Sigmoid colon (tissue), 7 donors: ENCODE measurements around the gene GRAMD4. TPM values are rescaled to one million over a fixed set of nuclear protein-coding genes. Genes with fewer than 3 reads are reported as not detected.

Source experiments
- DNase-seq: peaks from one replicate; pipeline ENCODE4 v3.0.0-alpha.2; 2019
- H3K27ac ChIP-seq, 4 donors: fragments of 200-600 bp; sonication (generic); one replicate each; pipeline ENCODE4 v1.5.1; 2016 to 2019; ENCODE audit warnings: mild to moderate bottlenecking in 1 of 4
- H3K27me3 ChIP-seq, 3 donors: fragments of 200-600 bp; sonication (generic); one replicate each; pipeline ENCODE4 v1.5.1; 2019; ENCODE audit warnings: mild to moderate bottlenecking in 1 of 3
- H3K36me3 ChIP-seq, 4 donors: fragments of 200-600 bp; sonication (generic); one replicate each; pipeline ENCODE4 v1.5.1; 2016 to 2019
- H3K4me1 ChIP-seq, 4 donors: fragments of 200-600 bp; sonication (generic); one replicate each; pipeline ENCODE4 v1.5.1; 2017 to 2019
- H3K4me3 ChIP-seq, 4 donors: fragments of 200-600 bp; sonication (generic); one replicate each; pipeline ENCODE4 v1.5.1; 2017 to 2019; ENCODE audit warnings: mild to moderate bottlenecking in 2 of 4, moderate library complexity in 1 of 4
- H3K9me3 ChIP-seq, 4 donors: fragments of 200-600 bp in 3 of 4; sonication (generic) in 3 of 4; one replicate each; pipeline versions ENCODE4 v1.5.1 to v1.6.1; 2013 to 2019
- CTCF ChIP-seq, 4 experiments: fragments of 450-650 bp in 3 of 4; fragments of 200-600 bp in 1 of 4; IDR thresholded peaks; one replicate each; pipeline ENCODE4 v1.5.1; 2016 to 2019; ENCODE audit warnings: antibody characterized with exemption in 4 of 4, mild to moderate bottlenecking in 3 of 4, moderate library complexity in 2 of 4
- EP300 ChIP-seq, 4 donors: sonication (generic); formaldehyde crosslinking; IDR thresholded peaks; one replicate each; pipeline ENCODE4 v1.6.1; 2017; ENCODE audit warnings: antibody characterized with exemption in 4 of 4
- POLR2A ChIP-seq, 2 donors: fragments of 450-650 bp; IDR thresholded peaks; one replicate each; pipeline ENCODE4 v1.6.1; 2016; ENCODE audit warnings: antibody characterized with exemption in 2 of 2, mild to moderate bottlenecking in 2 of 2, moderate library complexity in 2 of 2
- POLR2AphosphoS5 ChIP-seq, 4 donors: sonication (generic); formaldehyde crosslinking; IDR thresholded peaks; one replicate each; pipeline ENCODE4 v1.6.1; 2017; ENCODE audit warnings: antibody characterized with exemption in 4 of 4
- WGBS, 2 donors: extraction: QIAGEN DNeasy Blood & Tissue Kit; methylation state at CpG; one replicate each; pipeline ENCODE4 v1.1.7; 2013; 5-methylcytosine and 5-hydroxymethylcytosine counted together
- intact Hi-C: fragments of 100-400 bp; cut with DNase I; formaldehyde crosslinking; loops from one replicate; pipeline ENCODE4 v1.15.1; 2023
- polyA plus RNA-seq, 3 donors: library from polyadenylated mRNA; stranded (reverse); fragments of 200-250 nt; gene quantifications; one replicate each; pipeline ENCODE4 v1.2.3, GENCODE V29; 2013
- total RNA-seq, 4 donors: library from RNA; depleted of rRNA; stranded (reverse); fragments of >200 nt; gene quantifications; one replicate each; pipeline ENCODE4 v1.1.0, GENCODE V29; 2016
- donor health status: healthy with polysubstance abuse.
- donor health status: Bipolar disorder and iron deficiency.
- donor health status: healthy.

The GRAMD4 gene
- total and polyA plus RNA-seq, 7 donors, result 11.6 to 57.2 (median 23.5) TPM

GRCh38 chr22:46574438-46574992, 45.7 kb upstream of the GRAMD4 start:
- TF ChIP-seq POLR2A (IDR thresholded peaks at IDR 0.05) (no peak), EP300 (IDR thresholded peaks at IDR 0.05) (no peak), CTCF (IDR thresholded peaks at IDR 0.05) (no peak)
- Histone ChIP-seq H3K27ac (no peak overlapping the region), H3K4me3 (no peak overlapping the region), H3K4me1 (peaks cover 0 to 28% (median 26%) of the 10 kb centered on the region in 4 donors), H3K36me3 (no peaks in the 10 kb centered on the region), H3K9me3 (peaks cover 0 to 6% (median 3%) of the 10 kb centered on the region in 4 donors), H3K27me3 (no peaks in the 10 kb centered on the region)
- DNase-seq, result peak; percentile 46
- intact Hi-C loops, result no loop called here
- 86 to 92% methylated on average over 15 of the region's 15 CpGs for WGBS, 2 donors

DNA sequence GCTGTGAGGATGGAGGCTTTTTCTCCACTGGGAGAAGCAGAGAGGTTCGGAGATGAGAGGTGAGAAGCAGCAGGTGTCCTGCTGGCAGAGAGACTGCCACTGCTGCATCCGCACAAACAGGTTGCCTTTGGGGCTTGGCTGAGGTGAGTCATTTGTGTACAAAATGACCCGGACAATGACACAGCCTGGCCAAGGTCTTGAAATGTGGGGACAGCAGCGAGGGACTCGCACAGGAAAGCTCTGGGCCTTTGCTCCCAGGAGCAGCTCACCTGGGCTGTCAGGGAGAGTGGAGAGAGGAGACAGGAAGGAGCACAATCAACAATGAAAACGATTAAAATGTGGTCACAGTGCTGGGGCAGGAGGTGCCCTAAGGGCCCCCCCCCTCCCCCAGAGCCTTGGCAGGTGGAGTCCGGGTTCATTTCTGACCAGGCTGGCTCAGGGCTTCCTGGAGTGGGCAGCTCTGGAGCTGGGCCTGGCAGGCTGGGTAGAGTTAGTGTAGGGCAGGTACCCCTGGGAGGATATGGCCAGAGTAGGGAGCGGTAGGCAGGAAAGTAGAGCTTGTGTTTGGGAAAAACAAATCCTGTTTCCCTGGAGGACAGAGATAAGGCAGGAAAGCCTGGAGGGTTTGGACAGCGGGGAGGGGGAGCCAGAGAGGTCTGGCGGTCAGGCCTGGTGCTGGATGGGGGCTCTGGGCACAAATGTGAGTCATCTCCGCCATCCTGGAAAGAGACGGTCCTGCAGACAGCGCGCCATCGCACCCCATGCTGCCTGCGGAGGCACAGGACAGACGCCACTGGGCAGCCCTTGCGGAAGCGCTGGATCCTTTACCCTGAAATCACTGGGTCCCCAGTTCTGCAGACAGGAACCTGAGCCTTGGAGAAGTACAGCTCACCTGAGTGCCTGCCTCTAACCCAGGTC, 44.9 kb upstream of the GRAMD4 start:
- TF ChIP-seq EP300 (IDR thresholded peaks at IDR 0.05) (no peak), POLR2A (IDR thresholded peaks at IDR 0.05) (no peak), POLR2AphosphoS5 (IDR thresholded peaks at IDR 0.05) (no peak)
- intact Hi-C loops, result no loop called here
- DNase-seq, result peak; percentile 65
- Histone ChIP-seq H3K9me3 (peaks cover 0 to 6% (median 3%) of the 10 kb centered on the region in 4 donors), H3K4me3 (no peak overlapping the region), H3K27ac (peak overlapping the region in 2 of 4 donors; percentile 39 to 57), H3K4me1 (peaks cover 0 to 35% (median 27%) of the 10 kb centered on the region in 4 donors), H3K27me3 (no peaks in the 10 kb centered on the region), H3K36me3 (no peaks in the 10 kb centered on the region)
- WGBS, 2 donors, result 48 to 72% methylated on average over 19 of the region's 19 CpGs

DNA sequence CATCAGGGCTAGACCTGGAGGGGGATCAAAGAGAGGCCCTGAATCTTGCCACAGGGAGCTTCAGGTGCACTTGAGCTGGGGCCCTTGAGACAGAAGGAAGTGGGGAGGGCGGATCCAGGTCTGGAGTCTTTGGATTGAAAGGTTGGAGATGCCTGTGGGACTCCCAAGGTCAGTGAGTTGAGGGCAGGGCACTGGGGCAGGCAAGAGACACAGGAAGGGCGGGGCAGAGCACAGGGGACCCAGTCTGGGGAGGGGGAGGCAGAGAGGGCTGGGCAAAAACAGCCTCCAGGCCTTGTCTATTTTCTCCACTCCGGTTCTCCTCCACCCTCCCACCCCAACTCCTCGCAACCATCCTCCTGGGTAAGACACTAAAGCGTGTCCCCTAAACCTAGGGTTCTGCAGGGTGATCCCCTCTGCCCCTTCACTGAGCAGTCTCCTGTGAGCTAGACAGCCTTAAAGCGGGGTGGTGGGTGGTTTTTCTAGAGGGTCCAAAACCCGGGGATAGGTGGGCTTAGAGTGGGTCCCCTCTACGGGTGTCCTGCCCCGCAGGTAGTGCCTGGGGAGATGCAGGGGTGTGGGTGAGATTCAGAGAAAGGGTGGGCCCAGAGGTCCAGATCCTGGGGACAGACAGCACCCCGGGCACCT, 44.2 kb upstream of the GRAMD4 start:
- Histone ChIP-seq H3K27me3 (no peaks in the 10 kb centered on the region), H3K4me3 (peak overlapping the region; percentile 33 to 79 (median 54)), H3K36me3 (no peaks in the 10 kb centered on the region), H3K27ac (peak overlapping the region in 3 of 4 donors; percentile 23 to 57 (median 37)), H3K4me1 (peaks cover 0 to 36% (median 27%) of the 10 kb centered on the region in 4 donors), H3K9me3 (peaks cover 0 to 6% (median 3%) of the 10 kb centered on the region in 4 donors)
- TF ChIP-seq POLR2A (IDR thresholded peaks at IDR 0.05), result no peak
- TF ChIP-seq EP300 (IDR thresholded peaks at IDR 0.05), result no peak
- no peak for TF ChIP-seq POLR2AphosphoS5 (IDR thresholded peaks at IDR 0.05)
- TF ChIP-seq CTCF (IDR thresholded peaks at IDR 0.05), result no peak
- 29 to 50% methylated on average over 10 of the region's 10 CpGs for WGBS, 2 donors
- peak; percentile 60 for DNase-seq
- intact Hi-C loops, result loop anchor here (2.0 kb wide), 1 partner anchor 187 kb away; the partner anchor contains the start of gene TBC1D22A

GRCh38 chr22:46576556-46577367, 43.4 kb upstream of the GRAMD4 start:
- TF ChIP-seq CTCF (IDR thresholded peaks at IDR 0.05), result no peak
- TF ChIP-seq EP300 (IDR thresholded peaks at IDR 0.05), result no peak
- no peak for TF ChIP-seq POLR2A (IDR thresholded peaks at IDR 0.05)
- no peak for TF ChIP-seq POLR2AphosphoS5 (IDR thresholded peaks at IDR 0.05)
- intact Hi-C loops, result loop anchor here (2.0 kb wide), 1 partner anchor 186 kb away; the partner anchor contains the start of gene TBC1D22A
- DNase-seq, result peak; percentile 71

More at GRCh38 chr22:46576556-46577367, 43.4 kb upstream of the GRAMD4 start:
- Histone ChIP-seq H3K4me1 (peaks cover 0 to 36% (median 27%) of the 10 kb centered on the region in 4 donors), H3K27me3 (no peaks in the 10 kb centered on the region), H3K36me3 (no peaks in the 10 kb centered on the region), H3K27ac (peak overlapping the region; percentile 57 to 72 (median 68)), H3K4me3 (peak overlapping the region; percentile 55 to 82 (median 75)), H3K9me3 (peaks cover 0 to 4% (median 3%) of the 10 kb centered on the region in 4 donors)
- WGBS, 2 donors, result 1 to 2% methylated on average over 142 of the region's 142 CpGs
